Transverse colon (tissue), 4 donors: ENCODE measurements around the gene PCGF6. TPM values are rescaled to one million over a fixed set of nuclear protein-coding genes. Genes with fewer than 3 reads are reported as not detected.

Experiments
- DNase-seq: peaks from one replicate; pipeline ENCODE4 v3.0.0-alpha.2; 2019
- H3K27ac ChIP-seq, 4 donors: fragments of 200-600 bp; sonication (generic); 2 replicates each; pipeline ENCODE4 v1.5.1; 2016 to 2018; ENCODE audit warnings: inconsistent platforms in 4 of 4
- H3K27me3 ChIP-seq: fragments of 200-600 bp; sonication (generic); 2 replicates; pipeline ENCODE4 v1.5.1; 2017; ENCODE audit warnings: inconsistent platforms
- H3K36me3 ChIP-seq, 4 donors: fragments of 200-600 bp; sonication (generic); 2 replicates each; pipeline ENCODE4 v1.5.1; 2017 to 2019; ENCODE audit warnings: inconsistent platforms in 4 of 4
- H3K4me1 ChIP-seq, 4 donors: fragments of 200-600 bp; sonication (generic); 2 replicates each; pipeline ENCODE4 v1.5.1; 2017 to 2020; ENCODE audit warnings: inconsistent platforms in 4 of 4
- H3K4me3 ChIP-seq, 4 donors: fragments of 200-600 bp; sonication (generic); 1 replicate in 1 of 4; 2 replicates in 3 of 4; pipeline versions ENCODE4 v1.5.1 to v1.6.1; 2017 to 2019; ENCODE audit warnings: inconsistent platforms in 4 of 4
- H3K9me3 ChIP-seq, 2 donors: fragments of 200-600 bp; sonication (generic); 2 replicates each; pipeline ENCODE4 v1.5.1; 2017 to 2019; ENCODE audit warnings: inconsistent platforms in 2 of 2
- EP300 ChIP-seq: sonication (generic); formaldehyde crosslinking; IDR thresholded peaks from one replicate; pipeline ENCODE4 v1.6.1; 2017; ENCODE audit warnings: antibody characterized with exemption, low read depth
- POLR2A ChIP-seq: fragments of 450-650 bp; IDR thresholded peaks from one replicate; pipeline ENCODE4 v1.6.1; 2016; ENCODE audit warnings: antibody characterized with exemption, mild to moderate bottlenecking, moderate library complexity
- POLR2AphosphoS5 ChIP-seq, 3 donors: sonication (generic); formaldehyde crosslinking; IDR thresholded peaks; one replicate each; pipeline ENCODE4 v1.6.1; 2016; ENCODE audit warnings: antibody characterized with exemption in 3 of 3
- WGBS, 2 donors: methylation state at CpG; one replicate each; pipeline ENCODE4 v1.1.5; 2018; ENCODE audit warnings: low coverage in 1 of 2; 5-methylcytosine and 5-hydroxymethylcytosine counted together
- in situ Hi-C, 4 donors: fragments of 200-750 bp; cut with MboI; loops; one replicate each; pipeline versions ENCODE4 v1.15.0 to v1.15.1; 2017; ENCODE audit warnings: low sequenced_read_pairs in 3 of 4, low pct_ligation_motif_present in 1 of 4, low pct_unique_long_range_greater_than_20kb in 1 of 4
- intact Hi-C: fragments of 100-400 bp; cut with DNase I; formaldehyde crosslinking; loops from one replicate; pipeline ENCODE4 v1.15.1; 2023; ENCODE audit warnings: low total_unique reads
- total RNA-seq, 4 donors: library from RNA; depleted of rRNA; stranded (reverse); fragments of >200 nt; gene quantifications; one replicate each; pipeline ENCODE4 v1.1.0, GENCODE V29; 2016
- TF ChIP-seq, protein P1 (sequence below), 5 experiments: fragments of 200-600 bp in 3 of 5; fragments of 450-650 bp in 2 of 5; sonication (generic) in 3 of 5; IDR thresholded peaks; 1 replicate in 2 of 5; 2 replicates in 3 of 5; pipeline ENCODE4 v1.5.1; 2016 to 2017; ENCODE audit warnings: antibody characterized with exemption in 5 of 5, inconsistent platforms in 3 of 5, mild to moderate bottlenecking in 2 of 5, moderate library complexity in 1 of 5

The PCGF6 gene
- total RNA-seq, 4 donors from 2014 or later: 5.9 to 44.5 (median 21.6) TPM

DNA sequence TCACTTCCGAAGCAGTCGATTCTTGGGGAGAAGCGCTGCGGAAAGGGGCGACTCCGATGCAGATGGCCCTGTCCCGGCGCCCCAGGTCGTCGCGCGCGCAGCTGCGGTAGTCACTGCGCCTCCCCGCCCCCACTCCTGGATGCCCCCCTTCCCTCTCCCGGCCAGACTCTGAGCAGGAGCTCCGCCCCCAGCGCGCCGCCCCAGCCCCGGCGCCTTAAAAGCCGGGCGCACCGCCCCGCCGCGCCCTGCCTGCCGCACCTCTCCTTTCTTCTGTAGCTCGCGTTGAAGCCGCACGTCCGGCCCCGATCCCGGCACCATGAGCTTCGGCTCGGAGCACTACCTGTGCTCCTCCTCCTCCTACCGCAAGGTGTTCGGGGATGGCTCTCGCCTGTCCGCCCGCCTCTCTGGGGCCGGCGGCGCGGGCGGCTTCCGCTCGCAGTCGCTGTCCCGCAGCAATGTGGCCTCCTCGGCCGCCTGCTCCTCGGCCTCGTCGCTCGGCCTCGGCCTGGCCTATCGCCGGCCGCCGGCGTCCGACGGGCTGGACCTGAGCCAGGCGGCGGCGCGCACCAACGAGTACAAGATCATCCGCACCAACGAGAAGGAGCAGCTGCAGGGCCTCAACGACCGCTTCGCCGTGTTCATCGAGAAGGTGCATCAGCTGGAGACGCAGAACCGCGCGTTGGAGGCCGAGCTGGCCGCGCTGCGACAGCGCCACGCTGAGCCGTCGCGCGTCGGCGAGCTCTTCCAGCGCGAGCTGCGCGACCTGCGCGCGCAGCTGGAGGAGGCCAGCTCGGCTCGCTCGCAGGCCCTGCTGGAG, 73.8 kb downstream of the PCGF6 start, which contains the start of gene INA:
INA (plus strand) TSS at position 243 of the 817 bp plus-strand sequence; CDS start at position 317, 74 bp downstream.
- TF ChIP-seq, protein P1, sequence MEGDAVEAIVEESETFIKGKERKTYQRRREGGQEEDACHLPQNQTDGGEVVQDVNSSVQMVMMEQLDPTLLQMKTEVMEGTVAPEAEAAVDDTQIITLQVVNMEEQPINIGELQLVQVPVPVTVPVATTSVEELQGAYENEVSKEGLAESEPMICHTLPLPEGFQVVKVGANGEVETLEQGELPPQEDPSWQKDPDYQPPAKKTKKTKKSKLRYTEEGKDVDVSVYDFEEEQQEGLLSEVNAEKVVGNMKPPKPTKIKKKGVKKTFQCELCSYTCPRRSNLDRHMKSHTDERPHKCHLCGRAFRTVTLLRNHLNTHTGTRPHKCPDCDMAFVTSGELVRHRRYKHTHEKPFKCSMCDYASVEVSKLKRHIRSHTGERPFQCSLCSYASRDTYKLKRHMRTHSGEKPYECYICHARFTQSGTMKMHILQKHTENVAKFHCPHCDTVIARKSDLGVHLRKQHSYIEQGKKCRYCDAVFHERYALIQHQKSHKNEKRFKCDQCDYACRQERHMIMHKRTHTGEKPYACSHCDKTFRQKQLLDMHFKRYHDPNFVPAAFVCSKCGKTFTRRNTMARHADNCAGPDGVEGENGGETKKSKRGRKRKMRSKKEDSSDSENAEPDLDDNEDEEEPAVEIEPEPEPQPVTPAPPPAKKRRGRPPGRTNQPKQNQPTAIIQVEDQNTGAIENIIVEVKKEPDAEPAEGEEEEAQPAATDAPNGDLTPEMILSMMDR (IDR thresholded peaks at IDR 0.05): no peak
- TF ChIP-seq POLR2A (no peak), EP300 (no peak), POLR2AphosphoS5 (IDR thresholded peaks at IDR 0.05) (no peak)
- H3K27ac ChIP-seq: no peak within 1 kb of the TSS
- DNase-seq: no peak
- no peaks in the 10 kb centered on the region for H3K9me3 ChIP-seq
- no peaks in the 10 kb centered on the region for H3K36me3 ChIP-seq
- intact Hi-C loops: no loop called here
- in situ Hi-C loops: no loop called here
- peaks cover 0 to 18% (median 12%) of the 10 kb centered on the region in 4 donors for H3K4me1 ChIP-seq
- H3K4me3 ChIP-seq: peak within 1 kb of the TSS in 2 of 4 donors; percentile 24 to 43
- WGBS, 2 donors: 4% methylated on average over 48 of the region's 105 CpGs; no CpG with 5 or more reads in 1 of the 2 donors
- H3K27me3 ChIP-seq: peaks cover 73% of the 10 kb centered on the region

DNA sequence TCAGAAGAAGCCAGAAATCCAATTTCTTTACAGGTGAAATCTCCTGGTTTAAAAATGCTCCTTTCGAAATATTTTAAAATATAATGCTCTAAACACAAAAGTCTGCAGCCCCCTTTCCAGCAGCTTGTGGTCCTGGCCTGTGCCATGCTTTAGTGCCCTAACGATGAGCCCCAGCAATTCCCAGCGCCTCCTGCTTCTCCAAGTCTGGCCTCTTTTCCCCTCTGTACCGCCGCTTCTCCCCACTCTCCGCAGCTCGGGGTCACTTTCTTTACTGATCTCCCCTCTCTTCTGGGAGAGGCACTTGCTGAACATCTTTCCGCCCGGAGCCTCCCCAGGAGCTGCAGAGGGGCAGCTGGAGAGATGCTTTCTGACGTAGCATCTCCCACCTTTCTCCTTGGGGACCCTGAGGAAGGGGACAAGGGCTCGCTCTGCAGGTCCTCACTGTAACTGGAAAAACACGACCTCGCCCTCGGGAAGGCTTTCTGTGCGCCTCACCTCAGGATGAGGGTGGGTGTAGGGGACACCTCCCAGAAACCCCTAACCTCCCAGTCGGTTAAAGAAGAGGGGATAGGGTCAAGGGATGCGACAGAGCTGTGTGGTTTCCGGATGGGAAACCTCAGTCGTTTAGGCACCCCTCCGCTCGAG, 74.6 kb downstream of the PCGF6 start:
- intact Hi-C loops: no loop called here
- TF ChIP-seq POLR2A (no peak), POLR2AphosphoS5 (IDR thresholded peaks at IDR 0.05) (no peak), EP300 (no peak)
- TF ChIP-seq, protein P1 (IDR thresholded peaks at IDR 0.05): no peak
- H3K36me3 ChIP-seq: no peaks in the 10 kb centered on the region
- no peak overlapping the region for H3K27ac ChIP-seq
- H3K4me3 ChIP-seq: peak overlapping the region in 2 of 4 donors; percentile 24 to 43
- H3K4me1 ChIP-seq: peaks cover 0 to 18% (median 12%) of the 10 kb centered on the region in 4 donors
- 20 to 34% methylated on average over 4 to 21 of the region's 21 CpGs for WGBS, 2 donors
- in situ Hi-C loops: no loop called here
- no peaks in the 10 kb centered on the region for H3K9me3 ChIP-seq
- peaks cover 66% of the 10 kb centered on the region for H3K27me3 ChIP-seq
- no peak for DNase-seq

DNA sequence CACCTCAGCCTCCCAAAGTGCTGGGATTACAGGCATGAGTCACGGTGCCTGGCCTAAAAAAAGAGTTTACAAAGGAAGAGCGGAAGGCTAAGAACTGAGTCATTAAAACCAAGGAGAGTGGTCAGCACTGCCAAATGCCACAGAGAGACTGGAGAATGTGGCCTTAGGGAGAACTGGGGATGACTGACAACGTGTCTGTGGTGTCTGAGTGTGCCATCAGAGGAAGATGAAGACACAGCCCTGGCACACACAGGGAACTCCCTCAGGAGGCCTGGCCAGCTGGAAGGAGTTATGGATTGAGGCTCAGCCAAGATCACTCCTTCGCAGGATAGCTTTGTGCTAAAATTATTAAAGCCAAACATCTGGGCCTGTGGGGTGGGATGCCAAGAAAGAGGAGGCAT, 77.9 kb downstream of the PCGF6 start:
- Histone ChIP-seq H3K27ac (no peak overlapping the region), H3K4me1 (peaks cover 0 to 18% (median 12%) of the 10 kb centered on the region in 4 donors), H3K36me3 (no peaks in the 10 kb centered on the region), H3K9me3 (no peaks in the 10 kb centered on the region), H3K4me3 (no peak overlapping the region), H3K27me3 (peaks cover 38% of the 10 kb centered on the region)
- DNase-seq: no peak
- in situ Hi-C loops: no loop called here
- no peak for TF ChIP-seq POLR2A
- TF ChIP-seq POLR2AphosphoS5 (IDR thresholded peaks at IDR 0.05): no peak
- TF ChIP-seq, protein P1 (IDR thresholded peaks at IDR 0.05): no peak
- no peak for TF ChIP-seq EP300
- intact Hi-C loops: no loop called here
- 50 to 73% methylated on average over 2 to 4 of the region's 4 CpGs for WGBS, 2 donors

DNA sequence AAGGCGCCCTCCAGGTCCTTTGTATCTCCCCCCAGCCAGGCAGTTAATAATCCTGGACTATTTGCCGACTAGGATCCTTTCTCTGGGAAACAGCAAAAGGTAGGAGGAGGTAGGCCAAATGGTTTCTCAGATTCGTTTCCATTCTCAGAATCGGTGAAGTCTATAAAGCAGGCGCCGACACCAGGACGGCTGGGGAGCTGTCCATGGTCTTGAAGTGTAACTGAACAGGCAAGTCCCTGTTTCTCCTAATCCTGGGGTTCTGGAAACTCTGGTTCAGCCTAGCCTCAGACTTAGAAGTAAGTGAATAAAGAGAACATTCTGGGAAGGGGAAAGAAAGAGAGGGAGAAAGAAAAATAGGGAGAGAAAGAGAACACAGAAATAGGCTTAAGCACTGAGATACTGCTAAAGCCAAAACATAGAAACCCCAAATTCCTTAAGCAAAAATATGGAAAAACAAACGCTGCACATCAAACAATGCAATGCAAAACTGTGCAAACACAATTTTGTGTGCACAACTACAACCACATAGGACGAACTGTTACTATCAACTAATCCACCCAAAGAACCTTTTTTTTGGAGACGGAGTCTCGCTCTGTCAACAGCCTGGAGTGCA, 85.1 kb downstream of the PCGF6 start:
- Histone ChIP-seq H3K4me1 (no peaks in the 10 kb centered on the region), H3K9me3 (no peaks in the 10 kb centered on the region), H3K27me3 (peaks cover 41% of the 10 kb centered on the region), H3K4me3 (no peak overlapping the region), H3K27ac (no peak overlapping the region), H3K36me3 (no peaks in the 10 kb centered on the region)
- TF ChIP-seq, protein P1 (IDR thresholded peaks at IDR 0.05): no peak
- no peak for TF ChIP-seq EP300
- TF ChIP-seq POLR2AphosphoS5 (IDR thresholded peaks at IDR 0.05): no peak
- TF ChIP-seq POLR2A: no peak
- DNase-seq: peak; percentile 50
- intact Hi-C loops (no loop called here), in situ Hi-C loops (no loop called here)
- 33% methylated on average over 11 of the region's 11 CpGs; no CpG with 5 or more reads in 1 of the 2 donors for WGBS, 2 donors
